HPDE6-E6E7 (cell line): ENCODE data around the gene SLC35D2.
"Not testable (repeated sequence)": the region's sequence is repeated elsewhere in the genome, so short reads cannot be mapped to it uniquely, and the experiment has no call there.

Experiments used
- DNase-seq: peaks from one replicate; pipeline ENCODE4 v3.0.0; 2011; ENCODE audit warnings: missing footprints; ENCODE audit errors: extremely low spot score

Gene SLC35D2

DNA sequence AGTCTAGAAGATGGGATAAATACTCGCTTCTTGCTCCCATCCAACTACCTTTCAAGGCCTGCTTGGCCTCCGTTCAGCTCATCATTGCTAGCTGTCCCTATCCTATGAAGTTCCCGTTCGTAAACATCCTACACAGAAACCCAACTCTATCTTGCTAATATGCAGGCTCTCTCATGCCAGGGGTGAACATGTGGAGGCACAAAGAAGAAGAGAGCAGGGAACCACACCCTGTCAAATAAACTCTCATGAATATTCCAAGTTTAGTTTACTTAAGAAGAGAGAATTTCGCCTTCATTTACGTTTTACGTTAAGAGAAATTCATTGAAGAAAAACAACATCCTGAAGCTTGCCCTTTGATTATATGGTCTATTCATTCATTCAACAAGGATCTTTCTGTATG lies 73.7 kb downstream of the SLC35D2 start:
- no peak for DNase-seq

DNA sequence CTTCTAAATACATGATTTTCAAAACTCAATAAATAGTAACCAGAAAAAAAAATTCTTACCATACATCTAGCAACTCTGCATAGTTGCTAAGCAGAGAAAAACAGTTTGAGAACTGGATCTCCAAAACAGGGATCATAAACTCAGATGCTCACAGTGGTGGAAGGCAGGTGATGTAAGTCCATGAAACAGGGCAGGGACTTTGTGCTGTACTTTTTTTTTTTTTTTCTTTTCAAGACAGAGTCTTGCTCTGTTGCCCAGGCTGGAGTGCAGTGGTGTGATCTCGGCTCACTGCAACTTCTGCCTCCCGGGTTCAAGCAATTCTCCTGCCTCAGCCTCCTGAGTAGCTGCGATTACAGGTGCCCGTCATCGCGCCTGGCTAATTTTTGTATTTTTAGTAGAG lies 76.6 kb downstream of the SLC35D2 start:
- DNase-seq = not testable (repeated sequence)

DNA sequence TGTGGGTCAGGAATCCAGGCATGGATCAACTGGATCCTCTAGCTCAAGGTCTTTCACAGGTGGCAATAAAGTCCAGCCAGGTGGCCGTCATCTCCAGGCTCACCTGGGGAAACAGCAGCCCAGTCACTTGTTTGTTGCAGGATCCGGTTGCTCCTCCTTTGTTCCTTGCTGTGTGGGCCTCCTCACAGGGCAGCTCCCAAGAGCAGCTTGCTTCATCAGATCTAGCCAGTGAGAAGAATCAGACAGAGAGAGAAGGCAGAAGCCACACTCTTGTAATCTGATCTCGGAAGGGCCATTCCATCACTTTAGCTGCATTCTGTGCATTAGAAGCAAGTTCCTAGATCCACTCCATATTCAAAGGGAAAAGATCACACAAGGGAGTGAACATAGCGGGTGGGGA lies 78.3 kb downstream of the SLC35D2 start:
- no peak for DNase-seq

DNA sequence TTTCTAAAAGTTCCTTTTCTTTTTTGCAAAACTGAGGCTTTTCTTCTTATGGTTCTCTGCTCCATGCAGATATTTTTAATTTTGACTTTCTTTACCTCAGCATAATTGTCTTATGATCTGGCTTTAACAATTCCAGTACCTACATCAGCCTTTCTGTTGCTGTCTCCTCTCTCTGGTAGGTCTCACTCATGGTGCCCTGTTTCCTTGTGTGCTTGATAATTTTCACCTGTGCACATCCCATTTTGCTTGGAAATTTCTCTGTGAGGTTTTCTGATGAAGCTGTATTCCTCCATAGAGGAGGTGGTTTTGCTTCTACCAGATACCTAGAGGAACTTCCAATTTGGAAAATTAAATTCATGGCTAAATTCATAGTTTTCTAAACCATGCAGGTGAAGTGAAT lies 79.3 kb downstream of the SLC35D2 start:
- no peak for DNase-seq

DNA sequence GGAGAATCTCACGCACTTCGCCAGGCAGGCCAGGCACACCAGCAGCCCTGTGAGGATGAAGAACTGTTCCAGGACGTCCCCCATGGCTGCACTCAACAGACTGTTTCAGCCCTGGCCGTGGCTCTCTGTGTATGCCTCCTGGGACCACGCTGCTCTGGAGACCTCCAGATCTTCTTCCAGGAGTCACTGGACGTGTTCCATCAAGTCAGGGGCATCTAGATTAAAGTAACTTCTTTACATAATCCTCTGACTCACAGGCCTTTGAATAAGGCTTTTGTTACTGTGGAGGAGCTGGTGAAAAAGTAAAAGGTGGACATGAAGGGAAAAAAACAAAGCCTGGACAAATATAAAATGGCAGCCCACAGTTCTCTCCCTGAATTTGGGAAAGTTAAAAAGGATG lies 81.5 kb downstream of the SLC35D2 start, which contains the start of gene HSD17B3:
Gene HSD17B3, minus strand, starts transcription at position 156 of the 400 bp plus-strand sequence. Its CDS starts 72 bp downstream, at position 84.
- DNase-seq = peak; percentile 57

DNA sequence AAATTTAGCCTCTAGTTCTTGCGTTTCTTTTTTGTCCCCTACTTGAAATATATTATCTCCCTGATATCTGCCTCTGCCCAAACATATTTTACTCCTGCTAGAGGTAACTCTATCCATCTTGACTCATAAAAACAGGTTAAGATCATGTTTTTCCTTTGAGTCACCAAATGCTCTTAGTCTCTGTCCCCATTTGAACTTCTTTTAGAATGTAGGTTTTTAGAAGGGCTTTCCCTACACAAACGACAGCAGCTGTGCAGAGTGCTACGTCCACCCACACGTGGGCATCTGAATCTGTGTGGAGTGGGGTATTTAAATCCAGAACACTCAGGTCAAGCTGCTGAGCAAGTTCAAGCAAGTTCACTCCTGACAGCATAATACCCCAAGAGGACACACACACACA lies 83.7 kb downstream of the SLC35D2 start:
- DNase-seq = peak; percentile 66

DNA sequence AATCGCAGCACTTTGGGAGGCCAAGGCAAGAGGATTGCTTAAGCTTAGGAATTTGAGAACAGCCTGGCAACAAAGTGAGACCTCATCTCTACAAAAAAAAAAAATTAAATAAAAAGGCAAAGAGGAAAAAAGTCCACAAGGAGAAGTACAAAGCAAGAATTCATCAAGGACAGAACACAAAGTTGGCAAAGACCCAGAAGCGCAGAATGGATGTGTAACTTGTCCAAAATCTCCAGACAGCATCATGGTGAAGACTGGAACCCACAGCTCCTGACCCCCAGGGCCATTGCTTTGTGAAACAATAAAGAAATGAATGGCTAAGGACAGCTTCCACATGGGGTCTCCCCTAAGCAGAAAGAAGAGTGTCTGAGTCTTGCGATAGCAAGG lies 89.4 kb downstream of the SLC35D2 start:
- DNase-seq = no peak

DNA sequence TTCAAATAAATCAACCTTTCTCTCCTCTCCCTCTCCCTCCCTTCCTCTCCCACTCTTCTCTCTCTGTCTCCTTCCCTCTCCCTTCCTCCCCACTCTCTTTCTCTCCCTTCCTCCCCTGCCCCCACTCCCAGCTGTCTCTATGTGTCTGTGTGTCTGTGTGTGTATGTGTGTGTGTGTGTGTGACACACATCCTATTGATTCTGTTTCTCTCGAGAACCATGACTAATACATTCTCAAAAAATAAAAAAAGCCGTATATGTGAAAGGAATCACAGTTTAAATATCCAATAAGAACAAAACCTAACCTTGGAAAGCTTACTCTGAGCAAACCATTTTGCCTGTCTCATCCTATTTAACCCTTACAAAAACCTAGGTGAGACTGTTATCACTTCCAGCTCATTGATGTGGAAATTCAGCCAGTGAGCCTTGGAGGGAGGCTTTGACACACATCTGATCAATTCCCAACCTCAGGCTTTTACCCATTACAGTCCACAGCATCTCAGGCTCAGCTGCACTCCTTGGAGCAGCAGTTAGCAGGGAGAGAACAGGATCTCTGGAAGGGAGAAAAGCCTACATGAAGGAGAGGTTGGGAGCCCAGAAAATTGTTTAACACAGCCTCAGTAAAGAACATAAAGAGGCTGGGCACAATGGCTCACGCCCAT lies 89.9 kb downstream of the SLC35D2 start:
- no peak for DNase-seq

DNA sequence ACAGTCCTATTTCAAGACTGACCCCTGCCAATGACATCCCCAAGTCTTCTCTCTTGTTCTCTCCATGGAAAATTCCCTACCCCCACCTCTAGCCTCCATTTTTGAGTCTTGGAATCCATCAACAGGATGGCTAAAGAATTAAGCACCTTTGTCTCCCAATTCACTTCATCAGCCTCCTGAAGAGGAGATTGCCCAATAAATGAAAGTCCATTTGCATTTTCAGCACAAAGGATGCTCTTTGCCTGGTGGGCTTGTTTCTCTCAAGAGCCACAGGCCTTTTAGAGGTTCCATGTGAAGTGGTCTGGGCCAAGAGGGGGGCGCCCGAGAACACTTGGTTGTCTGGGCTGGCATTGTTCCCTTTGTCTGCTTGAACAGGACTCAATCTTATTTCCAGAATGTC lies 94.1 kb downstream of the SLC35D2 start:
- no peak for DNase-seq

DNA sequence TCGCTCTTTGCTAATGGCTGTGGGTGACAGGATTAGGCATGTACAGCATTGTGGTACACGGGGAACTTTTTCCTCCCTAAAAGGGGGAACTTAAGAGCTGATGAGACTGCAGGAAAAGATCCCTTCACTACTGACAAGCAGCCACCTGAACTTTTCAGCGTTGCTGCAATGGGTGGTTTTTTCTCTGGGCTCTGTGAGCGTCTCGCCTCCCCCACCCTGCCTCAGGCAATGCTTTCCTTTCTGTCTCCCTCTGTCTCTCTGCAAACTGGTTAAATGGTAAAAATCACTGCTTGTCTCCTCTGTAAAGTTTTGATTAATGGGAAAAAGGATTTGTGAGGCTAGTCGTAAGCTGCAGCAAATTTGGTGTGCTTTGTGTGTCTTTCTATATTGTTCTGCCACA lies 101.9 kb downstream of the SLC35D2 start:
- DNase-seq = no peak

DNA sequence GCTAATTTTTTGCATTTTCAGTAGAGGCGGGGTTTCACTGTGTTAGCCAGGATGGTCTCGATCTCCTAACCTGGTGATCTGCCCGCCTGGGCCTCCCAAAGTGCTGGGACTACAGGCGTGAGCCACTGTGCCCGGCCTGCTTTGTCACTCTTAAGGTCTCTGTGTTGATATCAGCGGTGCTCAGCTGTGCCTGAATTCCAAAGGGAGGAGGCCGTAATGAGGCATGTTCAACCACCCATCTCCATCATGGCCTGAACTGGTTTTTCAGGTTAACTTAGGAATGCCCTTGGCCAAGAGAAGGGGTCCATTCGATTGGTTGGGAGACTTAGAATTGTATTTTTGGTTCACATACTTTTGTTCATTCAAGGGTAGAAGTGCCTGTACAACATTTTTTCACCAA lies 103.6 kb downstream of the SLC35D2 start:
- no peak for DNase-seq

DNA sequence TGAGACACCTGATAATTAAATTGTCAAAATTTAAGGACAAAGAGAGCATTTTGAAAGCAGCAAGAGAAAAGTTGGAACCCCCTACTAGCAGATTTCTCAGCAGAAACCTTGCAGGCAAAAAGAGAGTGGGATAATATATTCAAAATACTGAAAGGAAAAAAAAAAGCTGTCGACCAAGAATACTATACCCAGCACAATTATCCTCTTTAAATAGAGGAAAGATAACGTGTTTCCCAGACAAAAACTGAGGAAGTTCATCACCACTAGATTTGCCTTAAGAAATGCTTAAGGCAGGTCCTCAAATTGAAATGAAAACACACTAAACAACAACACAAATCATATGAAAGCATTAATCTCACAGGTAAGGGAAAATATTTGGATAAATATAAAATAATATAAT lies 108.6 kb downstream of the SLC35D2 start:
- DNase-seq = no peak
